Stimulated activated CD8-positive, alpha-beta memory T cell treated with anti-CD3 and anti-CD28 coated beads, Interleukin-7, amount 100 ng/mL, for 4 hours (primary cell): Measurements from ENCODE around the gene GYS1.
A peak's percentile ranks its signal among the peaks of the same experiment; 100 is the strongest.
"Not testable (repeated sequence)": the region's sequence is repeated elsewhere in the genome, so short reads cannot be mapped to it uniquely, and the experiment has no call there.

Experiments
- DNase-seq, 2 donors: peaks; one replicate each; pipeline ENCODE4 v3.0.0-alpha.2; 2020; ENCODE audit warnings: low read depth in 2 of 2

GYS1 gene

GRCh38 chr19:48938256-48938655 is 54.9 kb downstream of the GYS1 start:
- no peak for DNase-seq

- DNase-seq, result no peak
Observed at GRCh38 chr19:48935864-48936263, 57.2 kb downstream of the GYS1 start.

- no peak for DNase-seq
Observed at GRCh38 chr19:48934837-48935236, 58.3 kb downstream of the GYS1 start.

- peak; percentile 61 to 73 for DNase-seq
Observed at GRCh38 chr19:48933382-48933932, 59.7 kb downstream of the GYS1 start, which contains the start of gene DHDH. DHDH (plus strand) TSS chr19:48933699; CDS start chr19:48933722, 23 bp downstream.

- DNase-seq, result no peak
Observed at GRCh38 chr19:48928164-48929025, 64.7 kb downstream of the GYS1 start.

GRCh38 chr19:48927692-48928091 is 65.4 kb downstream of the GYS1 start:
- not testable (repeated sequence) for DNase-seq

DNA sequence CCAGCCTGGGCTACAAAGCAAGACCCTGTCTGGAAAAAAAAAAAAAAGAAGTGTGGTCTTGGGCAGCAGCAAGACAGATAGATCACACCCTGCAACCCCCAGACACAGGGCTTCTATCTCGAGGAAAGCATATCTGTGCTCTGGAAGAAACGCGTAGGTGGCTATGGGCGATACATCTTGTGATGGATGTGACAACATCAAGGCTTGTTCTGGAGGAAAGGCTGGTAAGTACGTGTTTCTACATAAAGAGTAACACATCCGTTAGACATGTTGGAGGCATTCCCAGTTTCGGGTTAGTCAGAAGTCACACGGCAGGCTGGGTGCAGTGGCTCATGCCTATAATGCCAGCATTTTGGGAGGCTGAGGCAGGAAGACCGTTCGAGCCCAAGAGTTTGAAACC is 66.2 kb downstream of the GYS1 start:
- no peak for DNase-seq

GRCh38 chr19:48925890-48926289 is 67.2 kb downstream of the GYS1 start:
- DNase-seq, result not testable (repeated sequence)

- DNase-seq, result no peak
Observed at GRCh38 chr19:48925240-48925843, 67.8 kb downstream of the GYS1 start.

- DNase-seq, result no peak
Observed at GRCh38 chr19:48922548-48923490, 70.3 kb downstream of the GYS1 start.

- DNase-seq, result no peak
Observed at GRCh38 chr19:48921721-48922500, 71.2 kb downstream of the GYS1 start.

GRCh38 chr19:48920949-48921348 is 72.2 kb downstream of the GYS1 start:
- no peak for DNase-seq

DNA sequence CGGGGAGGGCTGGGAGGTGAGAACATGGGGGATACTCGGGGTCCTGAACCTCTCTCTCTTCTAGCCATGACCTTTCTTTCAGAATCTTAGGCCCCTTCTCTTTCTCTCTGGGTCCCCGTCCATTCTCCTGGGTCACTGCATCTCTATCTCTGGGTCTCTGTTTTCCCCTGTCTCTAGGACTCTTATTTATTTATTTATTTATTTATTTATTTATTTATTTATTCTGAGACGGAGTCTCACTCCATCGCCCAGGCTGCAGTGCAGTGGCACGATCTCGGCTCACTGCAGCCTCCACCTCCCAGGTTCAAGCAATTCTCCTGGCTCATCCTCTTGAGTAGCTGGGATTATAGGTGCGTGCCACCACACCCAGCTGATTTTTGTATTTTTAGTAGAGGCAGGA is 73.8 kb downstream of the GYS1 start:
- DNase-seq, result not testable (repeated sequence)

DNA sequence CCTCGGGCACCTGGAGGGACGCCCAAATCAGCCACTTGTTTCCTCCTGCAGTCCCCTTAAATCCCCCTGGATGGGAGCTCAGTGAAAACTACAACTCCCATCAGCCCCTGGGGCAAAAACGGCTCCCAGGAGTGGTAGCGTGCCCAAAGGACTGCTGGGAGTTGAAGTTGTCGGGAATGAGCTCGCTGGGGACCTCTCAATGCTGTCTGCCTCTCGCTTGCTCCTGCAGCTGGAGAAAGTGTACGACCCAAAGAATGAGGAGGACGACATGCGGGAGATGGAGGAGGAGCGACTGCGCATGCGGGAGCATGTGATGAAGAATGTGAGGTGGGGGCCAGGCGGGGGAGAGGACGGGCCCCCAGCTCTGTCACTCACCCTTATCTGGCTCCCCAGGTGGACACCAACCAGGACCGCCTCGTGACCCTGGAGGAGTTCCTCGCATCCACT is 74.3 kb downstream of the GYS1 start:
- no peak for DNase-seq
